Measurements from ENCODE around the gene EHMT1. TPM values are rescaled to one million over a fixed set of nuclear protein-coding genes. Genes with fewer than 3 reads are reported as not detected.

Gene EHMT1
- total RNA-seq, 6 experiments from 2014 or later, result 41.0 to 116 (median 46.9) TPM

DNA sequence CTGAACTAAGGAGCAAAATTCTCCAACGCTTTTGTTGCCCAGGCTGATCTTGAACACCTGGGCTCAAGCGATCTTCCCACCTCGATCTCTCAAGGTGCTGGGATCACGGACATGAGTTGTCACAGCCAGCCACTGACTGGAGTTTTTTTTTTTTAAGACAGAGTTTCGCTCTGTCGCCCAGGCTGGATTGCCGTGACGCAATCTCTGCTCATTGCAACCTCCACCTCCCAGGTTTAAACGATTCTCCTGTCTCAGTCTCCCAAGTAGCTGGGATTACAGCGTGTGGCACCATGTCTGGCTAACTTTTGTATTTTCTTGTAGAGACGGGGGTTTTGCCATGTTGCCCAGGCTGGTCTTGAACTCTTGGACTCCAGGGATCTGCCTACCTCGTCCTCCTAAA is 58.2 kb downstream of the EHMT1 start:
- H3K4me1 Mint-ChIP-seq (ENCODE audit: low read depth), result peaks cover 36% of the 10 kb centered on the region
- no peak overlapping the region for H3K4me3 Mint-ChIP-seq
- no peaks in the 10 kb centered on the region for H3K9me3 Mint-ChIP-seq
- no peak overlapping the region for H3K27ac Mint-ChIP-seq
- H3K27me3 Mint-ChIP-seq (ENCODE audit: insufficient read depth), result no peaks in the 10 kb centered on the region; the same call in 1 of the 2 replicates
- TF ChIP-seq, protein P1, sequence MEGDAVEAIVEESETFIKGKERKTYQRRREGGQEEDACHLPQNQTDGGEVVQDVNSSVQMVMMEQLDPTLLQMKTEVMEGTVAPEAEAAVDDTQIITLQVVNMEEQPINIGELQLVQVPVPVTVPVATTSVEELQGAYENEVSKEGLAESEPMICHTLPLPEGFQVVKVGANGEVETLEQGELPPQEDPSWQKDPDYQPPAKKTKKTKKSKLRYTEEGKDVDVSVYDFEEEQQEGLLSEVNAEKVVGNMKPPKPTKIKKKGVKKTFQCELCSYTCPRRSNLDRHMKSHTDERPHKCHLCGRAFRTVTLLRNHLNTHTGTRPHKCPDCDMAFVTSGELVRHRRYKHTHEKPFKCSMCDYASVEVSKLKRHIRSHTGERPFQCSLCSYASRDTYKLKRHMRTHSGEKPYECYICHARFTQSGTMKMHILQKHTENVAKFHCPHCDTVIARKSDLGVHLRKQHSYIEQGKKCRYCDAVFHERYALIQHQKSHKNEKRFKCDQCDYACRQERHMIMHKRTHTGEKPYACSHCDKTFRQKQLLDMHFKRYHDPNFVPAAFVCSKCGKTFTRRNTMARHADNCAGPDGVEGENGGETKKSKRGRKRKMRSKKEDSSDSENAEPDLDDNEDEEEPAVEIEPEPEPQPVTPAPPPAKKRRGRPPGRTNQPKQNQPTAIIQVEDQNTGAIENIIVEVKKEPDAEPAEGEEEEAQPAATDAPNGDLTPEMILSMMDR (IDR thresholded peaks at IDR 0.05), result no peak
- no peaks in the 10 kb centered on the region; the same call in 1 of the 2 replicates for H3K36me3 Mint-ChIP-seq (ENCODE audit: low read depth)
- no peak for DNase-seq

DNA sequence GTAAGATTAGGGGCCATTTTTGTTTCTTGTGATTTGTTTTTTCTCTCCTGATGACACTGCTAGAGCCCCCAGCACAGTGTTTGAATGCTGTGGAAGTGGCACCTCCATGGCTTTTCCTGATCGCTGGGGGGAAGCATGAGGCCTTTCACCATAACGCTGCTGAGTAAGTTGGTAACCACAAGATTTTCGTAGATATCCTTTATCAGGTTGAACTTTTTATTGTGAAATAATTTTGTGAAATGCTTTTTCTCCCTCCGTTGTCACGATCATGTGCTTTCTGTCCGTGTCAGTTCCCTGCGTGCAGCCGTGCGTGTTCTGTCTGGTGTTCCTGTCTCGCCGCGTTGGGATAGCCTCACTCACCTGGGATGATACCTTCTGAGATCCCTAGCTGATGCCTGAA is 59.4 kb downstream of the EHMT1 start:
- no peaks in the 10 kb centered on the region; the same call in 1 of the 2 replicates for H3K27me3 Mint-ChIP-seq (ENCODE audit: insufficient read depth)
- TF ChIP-seq, protein P1 (IDR thresholded peaks at IDR 0.05), result no peak
- H3K4me3 Mint-ChIP-seq, result no peak overlapping the region
- peaks cover 31% of the 10 kb centered on the region for H3K4me1 Mint-ChIP-seq (ENCODE audit: low read depth)
- no peak for DNase-seq
- H3K36me3 Mint-ChIP-seq (ENCODE audit: low read depth), result no peaks in the 10 kb centered on the region; the same call in 1 of the 2 replicates
- H3K9me3 Mint-ChIP-seq, result no peaks in the 10 kb centered on the region
- no peak overlapping the region; the same call in 1 of the 2 replicates for H3K27ac Mint-ChIP-seq

DNA sequence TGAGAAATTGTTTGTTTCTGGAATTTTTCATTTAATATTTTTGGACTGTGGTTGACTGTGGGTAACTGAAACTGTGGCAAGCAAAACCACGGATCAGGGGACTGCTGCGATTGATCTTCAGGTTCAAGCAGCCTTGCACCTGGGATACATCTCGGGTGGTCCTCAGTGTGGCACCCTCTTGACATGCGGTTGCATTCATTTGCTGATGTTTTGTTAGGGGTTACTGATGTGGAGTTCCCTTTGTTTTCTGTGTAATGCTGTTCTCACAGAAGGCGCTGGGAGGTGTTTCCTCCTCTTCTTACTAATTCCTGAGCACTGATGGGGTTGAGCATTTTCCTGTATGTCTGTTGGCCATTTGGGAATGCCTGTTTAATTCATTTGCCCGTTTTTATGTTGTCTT is 60.4 kb downstream of the EHMT1 start:
- no peak for DNase-seq
- TF ChIP-seq, protein P1 (IDR thresholded peaks at IDR 0.05), result no peak
- H3K36me3 Mint-ChIP-seq (ENCODE audit: low read depth), result no peaks in the 10 kb centered on the region; the same call in 1 of the 2 replicates
- no peak overlapping the region for H3K4me3 Mint-ChIP-seq
- no peaks in the 10 kb centered on the region for H3K9me3 Mint-ChIP-seq
- peaks cover 22% of the 10 kb centered on the region for H3K4me1 Mint-ChIP-seq (ENCODE audit: low read depth)
- no peaks in the 10 kb centered on the region; the same call in 1 of the 2 replicates for H3K27me3 Mint-ChIP-seq (ENCODE audit: insufficient read depth)
- no peak overlapping the region for H3K27ac Mint-ChIP-seq

DNA sequence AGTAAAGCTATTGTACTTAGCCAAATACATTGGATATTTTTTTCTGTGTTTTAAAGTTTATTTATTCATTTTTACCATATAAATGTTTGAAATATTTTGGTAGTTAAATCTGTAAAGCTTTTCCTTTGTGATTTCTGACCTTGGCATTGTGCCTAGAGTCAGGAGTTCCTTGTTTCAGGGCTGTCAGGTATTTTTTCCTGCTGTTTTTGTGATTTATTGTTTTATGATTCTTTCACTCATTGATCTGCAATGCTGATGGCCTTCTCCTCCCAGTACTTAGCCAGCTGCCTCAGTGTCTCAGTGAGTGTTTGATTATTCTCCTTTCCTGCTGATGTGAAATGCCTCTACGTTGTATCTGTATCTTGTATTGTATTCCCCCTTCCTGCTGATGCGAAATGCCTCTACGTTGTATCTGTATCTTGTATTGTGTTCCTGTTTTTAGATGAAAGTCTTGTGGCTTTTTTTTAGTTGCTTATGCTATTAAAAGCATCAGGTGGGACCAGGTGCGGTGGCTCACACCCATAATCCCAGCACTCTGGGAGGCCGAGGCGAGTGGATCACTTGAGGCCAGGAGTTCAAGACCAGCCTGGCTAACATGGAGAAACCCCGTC is 61.0 kb downstream of the EHMT1 start:
- no peak overlapping the region for H3K27ac Mint-ChIP-seq
- no peaks in the 10 kb centered on the region; the same call in 1 of the 2 replicates for H3K27me3 Mint-ChIP-seq (ENCODE audit: insufficient read depth)
- H3K36me3 Mint-ChIP-seq (ENCODE audit: low read depth), result no peaks in the 10 kb centered on the region; the same call in 1 of the 2 replicates
- TF ChIP-seq, protein P1 (IDR thresholded peaks at IDR 0.05), result no peak
- no peak for DNase-seq
- peaks cover 19% of the 10 kb centered on the region for H3K4me1 Mint-ChIP-seq (ENCODE audit: low read depth)
- H3K4me3 Mint-ChIP-seq, result no peak overlapping the region
- H3K9me3 Mint-ChIP-seq, result no peaks in the 10 kb centered on the region

DNA sequence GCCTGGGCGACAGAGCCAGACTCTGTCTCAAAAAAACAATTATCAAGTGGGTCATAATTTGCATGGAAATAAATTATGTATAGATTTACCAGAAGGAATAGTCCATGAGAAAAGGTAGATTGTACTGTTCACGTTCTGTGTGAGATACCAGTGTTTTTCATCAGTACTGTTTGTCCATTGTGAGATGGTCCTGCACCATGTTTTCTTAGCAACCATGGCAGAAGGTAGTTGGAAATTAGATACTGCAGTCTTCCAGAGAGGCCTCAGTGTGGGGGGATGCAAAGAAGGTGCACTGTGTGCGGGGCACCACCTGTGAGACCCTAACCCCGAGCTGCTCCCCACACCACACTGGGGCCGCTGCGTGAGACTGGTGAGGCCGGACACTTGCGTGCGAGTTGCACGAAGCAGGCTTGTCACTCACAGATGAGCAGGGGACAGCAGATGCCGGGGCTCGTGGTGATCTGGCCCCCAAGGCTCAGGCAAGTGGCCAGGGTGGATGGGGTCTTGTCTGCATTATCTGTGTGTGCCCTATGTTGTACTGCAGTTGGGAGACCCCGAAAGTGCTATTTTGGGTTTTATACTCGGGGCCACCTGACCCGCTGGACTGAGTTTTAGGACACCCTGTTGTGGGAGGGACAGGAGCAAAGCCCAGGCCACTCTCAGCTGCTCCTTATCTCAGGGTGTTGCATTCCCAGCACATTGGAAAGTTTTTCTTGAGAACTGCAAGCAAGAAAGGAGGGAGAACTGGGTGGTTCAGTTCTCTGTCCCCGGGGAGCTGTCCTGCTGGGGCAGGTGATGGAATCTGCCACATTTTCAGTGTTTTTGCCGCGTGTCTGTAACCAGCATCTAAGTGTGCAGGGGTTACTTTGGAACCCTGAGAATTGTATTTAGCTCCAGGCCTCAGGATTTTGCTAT is 61.9 kb downstream of the EHMT1 start:
- Mint-ChIP-seq H3K27ac (no peak overlapping the region), H3K9me3 (no peaks in the 10 kb centered on the region), H3K36me3 (ENCODE audit: low read depth) (no peaks in the 10 kb centered on the region; the same call in 1 of the 2 replicates), H3K4me1 (ENCODE audit: low read depth) (peaks cover 28% of the 10 kb centered on the region), H3K27me3 (ENCODE audit: insufficient read depth) (no peaks in the 10 kb centered on the region; the same call in 1 of the 2 replicates), H3K4me3 (no peak overlapping the region)
- DNase-seq, result no peak
- TF ChIP-seq, protein P1 (IDR thresholded peaks at IDR 0.05), result no peak

All from HFFc6 (cell line).